PFSK-1 (cell line): Measurements from ENCODE around the gene MBTPS1.

Experiments
- POLR2AphosphoS5 ChIP-seq: IDR thresholded peaks from 2 replicates; pipeline ENCODE4 v1.6.1; 2012; ENCODE audit warnings: low read depth, mild to moderate bottlenecking, control low read depth, low read length, moderate library complexity
- REST ChIP-seq, 2 experiments: IDR thresholded peaks; 2 replicates each; pipeline versions ENCODE4 v1.6.1 to v1.8.0; 2011 to 2012; ENCODE audit warnings: low read depth in 2 of 2, low read length in 2 of 2, control low read depth in 1 of 2, inconsistent platforms in 1 of 2, mild to moderate bottlenecking in 1 of 2, moderate library complexity in 1 of 2; ENCODE audit not compliant: insufficient read depth in 1 of 2
- SIN3A ChIP-seq: IDR thresholded peaks from 2 replicates; pipeline ENCODE4 v1.6.1; 2012; ENCODE audit warnings: mild to moderate bottlenecking, low read length, moderate library complexity, borderline replicate concordance; ENCODE audit not compliant: insufficient read depth
- TAF1 ChIP-seq: IDR thresholded peaks from 2 replicates; pipeline ENCODE4 v1.6.1; 2012; ENCODE audit warnings: low read length, control low read depth, borderline replicate concordance; ENCODE audit not compliant: insufficient read depth

GRCh38 chr16:84075376-84075775, 41.4 kb downstream of the MBTPS1 start:
- TF ChIP-seq TAF1 (no peak), POLR2AphosphoS5 (no peak), REST (IDR thresholded peaks at IDR 0.05; ENCODE audit: insufficient read depth in 1 of 2, low read depth in 2 of 2, low read length in 2 of 2) (no peak), SIN3A (no peak)
